ENCODE results near the gene COL6A2.
"Not testable (repeated sequence)": the region's sequence is repeated elsewhere in the genome, so short reads cannot be mapped to it uniquely, and the experiment has no call there.

Gene COL6A2

DNA sequence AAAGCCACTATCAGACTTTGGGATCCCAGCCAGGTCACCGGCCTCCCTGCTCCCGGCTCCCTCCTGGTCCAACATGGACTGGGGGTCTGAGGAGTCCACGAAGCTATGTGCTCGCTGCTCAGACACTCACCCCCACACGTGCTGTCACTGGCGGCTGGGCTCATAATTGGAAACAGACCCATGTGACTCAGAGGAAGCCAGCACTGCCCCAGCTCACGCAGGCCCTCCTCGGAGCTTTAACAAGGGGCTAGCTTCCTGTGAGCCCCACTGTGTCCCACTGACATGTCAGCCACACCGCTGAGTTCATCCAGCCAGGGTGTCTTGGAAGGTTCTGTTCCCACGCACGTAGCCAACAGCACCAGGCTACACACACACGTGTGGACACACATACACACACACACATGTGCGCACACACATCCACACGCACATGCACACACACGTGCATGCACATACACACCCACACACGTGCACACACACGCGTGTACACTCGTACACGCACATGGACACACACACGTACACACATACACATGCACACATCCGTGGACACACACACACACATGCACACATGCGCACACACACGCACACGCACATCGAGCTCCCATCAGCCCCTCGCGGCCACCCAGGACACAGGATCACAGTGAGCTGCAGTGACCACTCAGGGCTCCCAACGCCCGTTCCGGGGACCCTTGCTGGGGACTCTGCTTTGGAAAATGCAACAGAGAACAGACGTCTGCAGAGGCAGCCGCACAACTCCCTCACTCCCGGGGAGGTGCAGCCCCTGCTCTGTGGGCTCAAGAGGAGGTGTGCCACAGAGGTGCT, 18.4 kb upstream of the COL6A2 start:
- no peak for DNase-seq

- no peak for DNase-seq
Observed at GRCh38 chr21:46080171-46081021, 17.5 kb upstream of the COL6A2 start.

DNA sequence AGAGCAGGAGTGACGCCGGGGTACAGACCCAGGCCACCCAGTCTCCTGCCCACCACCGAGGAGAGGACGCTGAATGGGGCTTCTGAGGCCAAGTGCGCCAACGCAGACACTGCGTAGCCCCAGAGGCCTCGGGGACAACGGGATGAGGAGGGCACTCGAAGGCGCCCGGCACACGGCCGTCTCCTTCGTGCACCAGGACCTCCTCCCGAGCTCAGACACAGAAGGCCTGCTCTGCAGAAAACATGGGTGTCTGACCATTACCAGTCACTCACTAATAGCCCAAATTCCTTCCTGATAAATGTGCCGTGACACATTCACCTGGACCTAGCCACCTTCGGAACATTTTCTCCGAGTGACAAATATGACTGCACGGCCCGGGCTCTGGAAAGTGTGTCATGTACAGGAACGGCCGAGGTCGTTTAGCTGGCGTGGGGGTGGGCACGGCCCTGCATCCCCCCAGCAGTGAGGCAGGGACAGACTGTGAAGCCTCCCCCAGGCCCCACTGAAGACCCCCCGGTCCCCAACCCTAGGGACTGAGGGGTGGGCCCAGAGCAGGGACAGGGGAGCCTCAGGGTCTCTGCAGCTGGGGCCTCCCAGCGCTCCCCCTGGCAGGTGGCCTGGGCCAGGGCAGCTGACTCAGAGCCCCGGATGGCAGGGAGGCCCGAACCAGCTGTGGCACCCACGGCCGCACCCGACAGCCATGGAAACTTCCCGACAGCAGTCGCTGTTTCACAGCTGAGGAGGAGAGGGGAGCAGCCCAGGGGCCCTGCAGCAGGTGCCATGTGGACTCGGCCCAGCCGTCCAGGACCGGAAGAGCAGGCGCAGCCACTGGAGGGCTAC, 16.7 kb upstream of the COL6A2 start:
- no peak for DNase-seq

DNA sequence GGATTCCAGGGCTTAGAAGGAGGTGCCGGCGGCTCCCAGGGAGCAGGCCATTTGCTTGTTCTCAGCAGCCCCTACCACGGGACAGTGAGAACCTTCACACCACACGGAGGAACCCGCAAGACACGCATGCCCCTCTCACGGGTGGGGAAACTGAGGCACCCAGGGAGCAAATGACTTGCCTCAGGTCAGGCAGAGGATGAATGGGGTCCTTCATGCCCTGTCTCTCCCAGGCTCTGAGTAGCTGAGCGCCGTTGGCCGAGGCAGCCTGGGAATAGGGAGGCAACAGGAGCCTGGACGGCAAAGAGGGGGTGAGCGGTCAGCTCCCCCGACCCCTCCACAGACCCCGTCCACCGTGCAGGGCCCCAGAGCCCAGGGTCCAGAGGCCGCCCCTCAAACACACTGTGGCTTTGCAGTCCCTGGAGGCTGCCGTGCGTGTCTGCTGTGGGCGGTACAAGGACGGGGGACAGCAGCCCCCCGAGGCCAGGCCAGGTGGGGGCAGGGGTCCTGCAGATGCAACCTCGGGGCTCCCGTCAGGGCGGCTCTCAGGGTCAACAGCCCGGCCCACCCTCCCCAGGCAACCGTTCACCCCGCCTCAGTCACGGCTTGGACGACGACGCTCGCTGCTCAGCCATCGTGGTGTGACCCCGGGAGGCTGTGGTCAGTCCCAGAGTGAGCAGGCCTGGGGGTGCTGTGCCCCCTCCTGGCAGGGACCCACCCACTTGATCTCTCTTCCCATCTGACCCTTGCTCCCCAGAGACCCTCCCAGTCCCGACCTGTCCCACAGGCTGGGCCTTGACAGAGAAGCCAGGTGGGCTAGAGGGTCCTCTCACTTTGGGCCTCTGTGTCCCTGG, 15.8 kb upstream of the COL6A2 start:
- no peak for DNase-seq

GRCh38 chr21:46082713-46082962, 15.3 kb upstream of the COL6A2 start:
- no peak for DNase-seq

- DNase-seq = no peak
Observed at GRCh38 chr21:46082963-46083790, 14.7 kb upstream of the COL6A2 start.

DNA sequence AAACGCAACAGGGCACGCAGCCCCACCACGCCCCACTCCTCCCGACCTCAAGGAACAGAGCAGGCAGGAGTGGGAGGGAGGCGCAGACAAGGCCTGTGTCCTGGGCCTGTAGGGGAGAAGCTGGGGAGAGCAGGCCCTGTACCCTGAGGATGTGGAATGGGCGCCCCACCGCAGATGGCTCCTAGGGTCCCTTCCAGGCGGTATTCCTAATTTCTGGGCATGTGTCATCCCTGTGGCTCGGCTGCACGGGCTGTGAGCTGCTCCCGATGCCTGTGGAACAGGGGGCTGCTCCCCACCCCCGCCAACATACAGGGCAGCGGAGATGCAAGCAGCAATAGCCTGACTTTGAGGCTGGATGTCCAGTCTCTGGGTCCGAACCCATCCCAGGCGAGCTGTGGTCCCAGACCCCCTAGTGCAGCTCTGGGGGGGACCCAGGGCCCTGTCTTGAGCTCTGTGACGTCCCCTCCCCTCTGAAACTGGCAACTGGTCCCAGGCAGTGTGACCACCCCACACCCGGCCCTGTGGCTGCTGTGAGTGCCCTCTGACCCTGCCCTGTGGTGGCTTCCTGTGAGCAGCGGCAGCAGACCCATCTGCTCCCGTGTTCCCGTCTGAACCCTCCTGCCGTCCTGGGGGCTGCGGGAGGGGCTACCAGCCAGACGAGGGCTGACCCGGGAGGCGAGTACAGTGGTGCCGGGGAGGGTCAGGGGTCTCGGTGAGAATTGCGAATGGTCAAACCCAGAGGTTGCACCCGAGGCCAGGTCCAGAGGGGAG, 13.9 kb upstream of the COL6A2 start:
- no peak for DNase-seq

DNA sequence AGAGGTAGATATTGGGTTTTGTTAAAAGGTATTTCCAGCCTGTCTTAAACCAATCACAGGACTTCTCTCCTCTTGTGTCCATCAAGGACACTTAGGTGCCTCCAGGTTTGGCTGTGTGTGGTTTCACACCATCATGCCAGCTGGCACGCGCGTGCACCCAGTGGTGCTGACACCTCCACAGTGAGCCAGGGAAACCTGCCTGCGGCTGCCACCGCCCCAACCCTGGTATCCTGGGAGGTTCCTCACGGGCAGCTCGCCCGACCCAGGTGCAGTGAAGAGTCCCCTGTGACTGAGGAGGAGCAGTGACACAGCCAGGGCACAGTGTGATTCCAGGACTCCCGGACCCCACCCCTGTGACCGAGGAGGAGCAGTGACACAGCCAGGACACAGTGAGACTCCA, 13.2 kb upstream of the COL6A2 start:
- no peak for DNase-seq

GRCh38 chr21:46085259-46085658, 12.7 kb upstream of the COL6A2 start:
- DNase-seq = not testable (repeated sequence)

- DNase-seq = no peak
Observed at GRCh38 chr21:46087641-46088040, 10.3 kb upstream of the COL6A2 start.

DNA sequence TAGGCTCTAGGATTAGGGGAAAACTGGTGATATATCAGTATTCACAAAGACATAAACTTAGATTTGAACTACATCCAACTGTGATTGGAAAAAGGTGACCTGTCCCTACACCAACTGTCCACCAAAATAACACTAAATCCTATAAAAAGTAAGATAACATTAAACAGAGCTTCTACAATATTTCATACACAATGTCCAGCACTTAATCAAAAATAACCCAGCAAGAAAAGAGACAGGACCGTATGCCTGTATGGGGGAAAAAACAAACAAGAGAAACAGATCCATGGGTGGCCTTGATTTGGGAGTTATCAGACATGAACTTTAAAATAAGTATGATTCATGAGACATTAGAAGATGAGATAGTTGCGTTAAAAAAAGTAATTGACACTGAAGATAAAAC, 9.7 kb upstream of the COL6A2 start:
- no peak for DNase-seq

DNA sequence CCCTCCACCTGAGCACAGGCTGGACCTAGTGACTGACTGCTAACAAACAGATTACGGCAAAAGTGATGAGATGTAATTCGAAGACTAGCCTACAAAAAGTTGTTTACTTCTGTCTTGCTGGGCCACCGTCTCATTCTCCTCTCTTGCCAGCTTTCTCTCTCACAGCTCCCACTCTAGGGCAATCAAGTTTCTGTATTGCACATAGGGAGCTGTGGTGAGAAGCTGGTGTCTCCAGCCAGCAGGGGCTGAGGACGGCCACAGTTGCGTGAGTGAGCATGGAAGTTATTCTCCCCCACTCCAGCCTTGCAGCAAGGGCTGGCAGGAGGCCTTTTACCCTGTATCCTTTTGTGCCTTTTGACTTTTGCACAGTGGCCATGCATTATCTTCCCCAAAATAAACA, 8.6 kb upstream of the COL6A2 start:
- DNase-seq = no peak

DNA sequence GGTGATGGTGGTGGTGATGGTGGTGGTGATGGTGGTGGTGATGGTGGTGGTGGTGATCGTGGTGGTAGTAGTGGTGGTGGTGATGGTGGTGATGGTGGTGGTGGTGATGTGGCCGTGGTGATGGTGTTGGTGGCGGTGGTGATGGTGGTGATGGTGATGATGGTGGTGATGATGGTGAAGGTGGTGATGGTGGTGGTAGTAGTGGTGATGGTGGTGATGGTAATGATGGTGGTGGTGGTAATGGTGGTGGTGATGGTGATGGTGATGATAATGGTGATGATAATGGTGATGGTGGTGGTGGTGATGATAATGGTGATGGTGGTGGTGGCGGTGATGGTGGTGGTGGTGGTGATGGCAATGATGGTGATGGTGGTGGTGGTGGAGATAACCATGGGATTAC, 6.8 kb upstream of the COL6A2 start:
- no peak for DNase-seq

DNA sequence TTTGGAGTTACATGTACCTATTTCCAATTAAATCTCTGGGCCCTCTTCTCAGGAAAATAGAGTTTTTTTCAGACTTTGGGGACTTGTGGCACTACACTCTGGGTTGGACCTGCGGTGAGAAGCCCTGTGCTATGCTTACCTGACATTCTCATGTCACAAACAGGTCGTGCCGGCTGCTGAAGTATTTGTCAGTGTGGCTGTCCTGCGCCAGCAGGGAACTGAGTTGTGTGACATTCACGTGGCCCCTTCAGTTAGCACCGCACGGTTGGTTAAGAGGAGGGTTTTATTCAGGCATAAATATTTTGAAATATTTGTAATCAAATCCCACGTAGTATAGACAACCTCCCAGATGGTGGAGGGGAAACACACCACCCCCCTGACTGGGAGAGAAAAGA, 6.3 kb upstream of the COL6A2 start:
- no peak for DNase-seq

- DNase-seq = no peak
Observed at GRCh38 chr21:46092026-46092764, 5.7 kb upstream of the COL6A2 start.

GRCh38 chr21:46092811-46093667, 4.9 kb upstream of the COL6A2 start:
- no peak for DNase-seq

GRCh38 chr21:46093668-46094400, 4.1 kb upstream of the COL6A2 start:
- DNase-seq = no peak

DNA sequence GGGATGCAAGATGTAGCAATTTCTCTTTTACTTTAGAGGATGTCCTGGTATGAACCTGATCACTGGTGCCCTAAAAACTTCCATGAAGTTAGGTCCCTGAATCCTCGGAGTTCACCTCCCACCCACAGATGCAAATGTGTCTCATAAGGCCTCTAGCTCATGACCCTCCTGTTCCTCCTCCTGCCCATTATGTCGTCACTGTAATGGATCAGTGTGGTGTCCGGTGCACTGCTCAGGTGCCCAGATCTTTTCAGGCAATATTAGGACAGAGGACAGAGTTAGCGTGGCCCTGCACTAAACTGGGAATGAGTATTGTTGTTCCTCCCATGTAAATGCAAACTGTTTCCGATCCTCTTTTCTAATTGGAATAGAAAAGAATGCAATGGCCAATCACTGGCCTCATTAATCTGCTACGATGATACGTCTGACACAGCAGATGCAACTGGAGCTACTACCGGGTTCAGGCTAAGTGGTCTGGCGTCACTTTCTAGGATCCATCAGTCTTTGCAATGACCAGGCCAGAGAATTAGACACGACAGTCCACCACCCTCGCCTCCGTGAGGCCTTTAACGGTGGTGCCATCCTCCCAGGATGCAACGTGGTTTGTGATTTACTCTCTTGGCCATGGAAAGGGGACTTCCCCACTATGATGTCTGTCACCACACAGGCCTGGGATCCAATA, 3.4 kb upstream of the COL6A2 start:
- no peak for DNase-seq

All from stimulated activated CD4-positive, alpha-beta T cell treated with anti-CD3 and anti-CD28 coated beads, Interleukin-1b, Interleukin-23, amount 100 ng/mL, for 48 hours (primary cell).